NCI-H748 treated with DMSO at 0.1 percent for 48 hours (cell line): ENCODE measurements around the gene MUC5B.
"Not testable (repeated sequence)": the region's sequence is repeated elsewhere in the genome, so short reads cannot be mapped to it uniquely, and the experiment has no call there.

ENCODE experiments used
- DNase-seq: peaks from one replicate; lab custom pipeline; 2025; lab: John Stamatoyannopoulos, UW

MUC5B gene

GRCh38 chr11:1232021-1232882, 9.4 kb downstream of the MUC5B start:
- no peak for DNase-seq

DNA sequence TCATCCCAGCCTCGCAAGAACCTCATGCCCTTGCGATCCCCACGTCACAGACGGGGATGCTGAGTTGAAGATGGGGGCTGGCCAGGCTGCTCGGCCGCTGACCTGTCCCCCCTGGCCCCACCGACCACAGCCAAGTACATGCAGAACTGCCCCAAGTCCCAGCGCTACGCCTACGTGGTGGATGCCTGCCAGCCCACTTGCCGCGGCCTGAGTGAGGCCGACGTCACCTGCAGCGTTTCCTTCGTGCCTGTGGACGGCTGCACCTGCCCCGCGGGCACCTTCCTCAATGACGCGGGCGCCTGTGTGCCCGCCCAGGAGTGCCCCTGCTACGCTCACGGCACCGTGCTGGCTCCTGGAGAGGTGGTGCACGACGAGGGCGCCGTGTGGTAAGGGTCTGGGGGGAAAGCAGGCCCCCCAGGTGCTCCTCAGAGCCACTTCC, 10.0 kb downstream of the MUC5B start:
- no peak for DNase-seq

DNA sequence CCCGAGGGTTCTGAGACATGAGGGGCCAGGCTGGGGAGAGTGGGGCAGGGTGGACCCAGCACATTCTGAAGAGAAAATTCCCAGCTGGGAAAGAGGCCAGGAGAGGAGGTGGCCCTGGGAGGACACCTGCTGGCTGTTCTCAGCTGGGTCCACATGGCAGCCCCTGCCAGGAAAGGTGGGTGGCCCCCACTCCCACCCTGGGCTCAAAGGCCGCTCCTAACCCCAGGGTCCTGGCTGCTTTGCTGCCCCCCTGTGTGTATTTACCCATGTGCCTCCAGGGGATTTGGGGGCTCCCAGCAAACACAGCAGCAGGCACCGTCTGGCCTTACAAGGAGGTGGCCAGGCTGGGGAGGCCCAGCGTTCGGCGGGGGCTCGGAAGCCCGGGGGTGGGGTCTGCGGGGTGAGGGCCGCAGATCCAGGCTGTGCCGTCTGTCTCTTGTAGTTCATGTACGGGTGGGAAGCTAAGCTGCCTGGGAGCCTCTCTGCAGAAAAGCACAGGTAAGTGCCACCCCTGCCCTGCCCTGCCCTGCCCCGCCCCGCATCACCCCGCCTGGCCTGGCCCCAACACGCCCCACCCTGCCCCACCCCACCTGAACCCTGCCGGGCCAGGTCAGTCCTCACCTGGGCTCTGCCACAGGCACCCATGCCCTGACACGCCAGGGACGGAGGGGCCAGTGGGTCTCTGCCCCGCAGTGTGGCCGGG, 10.6 kb downstream of the MUC5B start:
- no peak for DNase-seq

GRCh38 chr11:1234054-1234720, 11.3 kb downstream of the MUC5B start:
- no peak for DNase-seq

GRCh38 chr11:1234771-1235305, 12.0 kb downstream of the MUC5B start:
- no peak for DNase-seq

DNA sequence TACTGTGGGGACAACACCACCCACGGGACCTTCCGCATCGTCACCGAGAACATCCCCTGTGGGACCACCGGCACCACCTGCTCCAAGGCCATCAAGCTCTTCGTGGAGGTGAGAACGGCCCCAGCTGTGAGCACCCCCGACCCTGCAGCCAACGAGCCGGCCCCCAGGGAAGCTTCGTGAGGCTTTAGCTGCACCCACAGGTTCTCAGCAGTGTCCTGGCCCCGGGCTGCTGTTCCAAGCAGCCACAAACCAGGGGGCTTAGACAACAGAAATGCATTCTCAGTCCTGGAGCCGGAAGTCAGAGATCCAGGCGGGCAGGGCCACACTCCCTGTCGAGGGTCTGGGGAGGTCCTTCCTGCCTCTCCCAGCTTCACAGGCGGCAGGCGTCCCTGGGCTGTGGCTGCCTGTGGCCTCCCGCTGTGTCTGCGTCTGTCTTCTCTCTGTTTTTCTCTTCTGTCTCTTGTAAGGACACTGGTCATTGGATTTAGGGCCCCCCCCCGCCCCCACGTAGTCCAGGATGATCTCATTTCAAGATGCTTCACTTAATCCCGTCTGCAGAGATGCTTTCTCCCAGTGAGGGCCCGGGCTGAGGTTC, 12.5 kb downstream of the MUC5B start:
- no peak for DNase-seq

DNA sequence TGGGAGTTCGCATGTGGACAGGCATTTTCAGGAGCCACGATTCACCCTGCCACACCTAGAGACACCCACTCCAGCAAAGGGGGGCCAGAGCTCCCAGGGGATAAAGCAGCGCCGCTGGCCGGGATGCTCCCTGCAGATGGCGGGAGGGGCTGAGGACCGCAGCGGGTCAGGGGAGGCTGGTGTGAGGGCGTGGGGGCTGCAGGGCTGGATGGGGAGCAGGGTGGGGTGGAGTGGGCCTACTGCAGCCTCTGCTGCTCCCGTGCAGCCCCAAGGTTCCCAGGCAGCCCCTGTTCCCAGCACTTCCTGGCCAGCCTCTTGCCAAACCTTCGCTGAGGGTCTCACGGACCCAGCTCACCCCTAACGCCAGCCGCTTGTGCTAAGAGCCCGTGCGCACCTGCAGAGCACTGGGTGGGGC, 13.0 kb downstream of the MUC5B start:
- DNase-seq, result no peak

GRCh38 chr11:1236316-1237127, 13.7 kb downstream of the MUC5B start:
- DNase-seq, result no peak

- no peak for DNase-seq
Observed at GRCh38 chr11:1237128-1237580, 14.3 kb downstream of the MUC5B start.

DNA sequence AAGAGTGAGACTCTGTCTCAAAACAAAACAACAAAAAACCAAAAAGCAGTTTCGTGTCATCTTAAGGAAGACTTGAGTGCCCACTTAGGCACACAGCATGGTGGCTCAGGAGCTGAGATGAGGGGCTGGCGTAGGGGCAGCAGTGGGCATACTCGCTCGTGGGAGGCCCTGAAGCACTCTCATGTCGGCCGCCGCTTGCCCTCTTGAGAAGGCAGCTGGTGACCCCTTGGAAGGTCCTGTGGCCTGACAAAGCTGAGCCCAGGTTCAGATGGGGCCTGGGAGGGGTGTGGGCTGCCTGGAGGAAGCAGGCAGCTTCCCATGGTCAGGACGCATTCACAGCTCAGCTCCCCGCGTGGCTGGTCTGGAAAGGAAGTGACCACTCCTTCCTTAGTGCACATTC, 15.0 kb downstream of the MUC5B start:
- no peak for DNase-seq

- DNase-seq, result no peak
Observed at GRCh38 chr11:1238767-1239595, 16.1 kb downstream of the MUC5B start.

DNA sequence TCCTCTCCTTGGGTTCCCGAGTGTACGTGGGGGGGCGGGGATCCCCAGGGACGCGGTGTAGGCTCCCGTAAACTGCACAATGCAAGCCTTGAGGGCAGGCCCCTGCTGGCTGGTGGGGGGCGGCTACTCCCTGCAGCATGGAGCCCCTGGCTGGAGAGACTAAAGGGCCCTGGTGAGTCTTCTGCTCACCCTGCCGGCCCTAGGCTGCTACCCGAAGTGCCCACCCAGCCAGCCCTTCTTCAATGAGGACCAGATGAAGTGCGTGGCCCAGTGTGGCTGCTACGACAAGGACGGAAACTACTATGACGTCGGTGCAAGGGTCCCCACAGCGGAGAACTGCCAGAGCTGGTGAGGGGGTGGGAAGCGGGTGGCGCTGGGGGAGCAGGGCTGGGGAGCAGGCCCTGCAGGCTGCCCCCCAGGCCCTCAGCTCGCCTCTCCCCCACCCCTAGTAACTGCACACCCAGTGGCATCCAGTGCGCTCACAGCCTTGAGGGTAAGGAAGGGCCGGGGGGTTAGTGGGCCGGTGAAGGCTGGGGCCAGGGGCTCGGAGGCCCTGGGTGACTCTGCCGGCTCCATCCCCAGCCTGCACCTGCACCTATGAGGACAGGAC, 16.8 kb downstream of the MUC5B start:
- no peak for DNase-seq

DNA sequence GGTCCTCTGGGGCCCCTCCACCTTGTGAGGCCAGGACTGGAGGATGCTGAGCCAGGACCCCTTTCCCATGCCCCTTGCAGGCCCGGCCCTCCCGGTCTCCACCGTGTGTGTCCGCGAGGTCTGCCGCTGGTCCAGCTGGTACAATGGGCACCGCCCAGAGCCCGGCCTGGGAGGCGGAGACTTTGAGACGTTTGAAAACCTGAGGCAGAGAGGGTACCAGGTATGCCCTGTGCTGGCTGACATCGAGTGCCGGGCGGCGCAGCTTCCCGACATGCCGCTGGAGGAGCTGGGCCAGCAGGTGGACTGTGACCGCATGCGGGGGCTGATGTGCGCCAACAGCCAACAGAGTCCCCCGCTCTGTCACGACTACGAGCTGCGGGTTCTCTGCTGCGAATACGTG, 17.9 kb downstream of the MUC5B start:
- DNase-seq, result no peak

- DNase-seq, result no peak
Observed at GRCh38 chr11:1241706-1242105, 18.8 kb downstream of the MUC5B start.

GRCh38 chr11:1242289-1242688, 19.4 kb downstream of the MUC5B start:
- DNase-seq, result no peak

GRCh38 chr11:1242751-1243150, 19.9 kb downstream of the MUC5B start:
- not testable (repeated sequence) for DNase-seq

DNA sequence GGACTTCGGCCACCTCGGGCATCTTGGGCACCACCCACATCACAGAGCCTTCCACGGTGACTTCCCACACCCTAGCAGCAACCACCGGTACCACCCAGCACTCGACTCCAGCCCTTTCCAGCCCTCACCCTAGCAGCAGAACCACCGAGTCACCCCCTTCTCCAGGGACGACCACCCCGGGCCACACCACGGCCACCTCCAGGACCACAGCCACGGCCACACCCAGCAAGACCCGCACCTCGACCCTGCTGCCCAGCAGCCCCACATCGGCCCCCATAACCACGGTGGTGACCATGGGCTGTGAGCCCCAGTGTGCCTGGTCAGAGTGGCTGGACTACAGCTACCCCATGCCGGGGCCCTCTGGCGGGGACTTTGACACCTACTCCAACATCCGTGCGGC, 20.7 kb downstream of the MUC5B start:
- not testable (repeated sequence) for DNase-seq

DNA sequence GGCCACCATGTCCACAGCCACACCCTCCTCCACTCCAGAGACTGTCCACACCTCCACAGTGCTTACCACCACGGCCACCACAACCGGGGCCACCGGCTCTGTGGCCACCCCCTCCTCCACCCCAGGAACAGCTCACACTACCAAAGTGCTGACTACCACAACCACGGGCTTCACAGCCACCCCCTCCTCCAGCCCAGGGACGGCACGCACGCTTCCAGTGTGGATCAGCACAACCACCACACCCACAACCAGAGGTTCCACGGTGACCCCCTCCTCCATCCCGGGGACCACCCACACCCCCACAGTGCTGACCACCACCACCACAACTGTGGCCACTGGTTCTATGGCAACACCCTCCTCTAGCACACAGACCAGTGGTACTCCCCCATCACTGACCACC, 21.7 kb downstream of the MUC5B start:
- DNase-seq, result not testable (repeated sequence)

DNA sequence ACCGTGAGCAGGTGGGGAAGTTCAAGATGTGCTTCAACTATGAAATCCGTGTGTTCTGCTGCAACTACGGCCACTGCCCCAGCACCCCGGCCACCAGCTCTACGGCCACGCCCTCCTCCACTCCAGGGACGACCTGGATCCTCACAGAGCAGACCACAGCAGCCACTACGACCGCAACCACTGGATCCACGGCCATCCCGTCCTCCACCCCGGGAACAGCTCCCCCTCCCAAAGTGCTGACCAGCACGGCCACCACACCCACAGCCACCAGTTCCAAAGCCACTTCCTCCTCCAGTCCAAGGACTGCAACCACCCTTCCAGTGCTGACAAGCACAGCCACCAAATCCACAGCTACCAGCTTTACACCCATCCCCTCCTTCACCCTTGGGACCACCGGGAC, 22.9 kb downstream of the MUC5B start:
- DNase-seq, result not testable (repeated sequence)

DNA sequence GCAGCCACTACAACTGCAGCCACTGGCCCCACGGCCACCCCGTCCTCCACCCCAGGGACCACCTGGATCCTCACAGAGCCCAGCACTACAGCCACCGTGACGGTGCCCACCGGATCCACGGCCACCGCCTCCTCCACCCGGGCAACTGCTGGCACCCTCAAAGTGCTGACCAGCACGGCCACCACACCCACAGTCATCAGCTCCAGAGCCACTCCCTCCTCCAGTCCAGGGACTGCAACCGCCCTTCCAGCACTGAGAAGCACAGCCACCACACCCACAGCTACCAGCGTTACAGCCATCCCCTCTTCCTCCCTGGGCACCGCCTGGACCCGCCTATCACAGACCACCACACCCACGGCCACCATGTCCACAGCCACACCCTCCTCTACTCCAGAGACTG, 23.4 kb downstream of the MUC5B start:
- DNase-seq, result not testable (repeated sequence)
